HG02642 (cell line): ENCODE data around the gene PRELP.

ENCODE experiments used
- ATAC-seq: cut with Tn5 transposase; IDR thresholded peaks from one replicate; pipeline ENCODE4 v1.9.1; 2021; ENCODE audit warnings: mild to moderate bottlenecking; ENCODE audit not compliant: unreplicated experiment, poor library complexity

Gene PRELP

DNA sequence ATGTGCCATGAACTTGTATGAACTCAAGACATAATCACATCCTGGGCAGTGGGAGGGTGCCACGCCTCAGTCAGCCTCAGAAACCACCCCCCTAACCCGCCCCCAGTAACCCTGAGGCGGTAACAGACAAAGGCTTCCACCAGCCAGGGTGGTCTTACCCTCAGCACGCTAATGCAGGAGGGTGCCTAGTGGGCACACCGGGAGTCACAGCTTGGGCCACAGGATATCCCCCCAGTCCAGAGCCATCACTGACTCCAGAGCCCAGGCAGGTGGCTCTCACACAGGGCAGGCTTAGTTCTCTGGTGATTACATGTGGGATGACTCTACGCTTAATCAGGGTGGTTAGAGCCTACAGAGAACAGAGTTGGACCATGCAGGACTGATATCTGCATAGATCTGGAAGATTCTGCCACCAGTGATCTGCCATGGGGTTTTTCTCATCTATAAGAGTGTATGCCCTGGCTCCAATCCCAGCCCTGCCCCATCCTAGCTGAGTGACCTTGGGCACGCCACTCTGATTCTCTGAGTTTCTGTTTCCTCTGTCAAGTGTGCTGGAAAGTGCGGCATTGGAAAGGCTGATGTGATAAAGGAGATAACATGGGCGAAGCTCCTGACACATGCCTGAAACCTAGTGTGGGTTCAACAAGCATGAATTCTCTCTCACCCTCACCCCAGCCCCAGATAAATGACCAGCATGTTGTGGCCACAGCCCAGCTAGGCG, 45.6 kb downstream of the PRELP start:
- ATAC-seq: no peak

DNA sequence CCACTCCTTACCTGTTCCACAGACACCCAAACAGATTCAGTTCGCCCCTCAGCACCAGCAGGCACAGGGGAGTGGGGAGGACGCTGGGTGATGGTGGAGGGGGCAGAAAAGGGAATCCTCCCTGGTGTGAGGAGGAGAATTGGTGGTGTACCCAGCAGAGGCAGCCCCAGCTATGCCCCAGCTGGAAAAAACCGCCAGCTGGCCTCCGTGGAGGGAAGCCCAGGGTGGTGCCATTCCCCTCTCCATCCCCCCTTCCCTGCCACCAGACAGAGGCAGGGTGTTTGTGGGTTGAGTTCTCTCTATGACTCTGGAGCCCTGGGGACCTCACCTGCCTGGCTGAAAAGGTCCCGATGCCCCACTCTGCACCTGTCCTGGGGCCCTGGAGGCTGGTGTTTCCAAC, 46.2 kb downstream of the PRELP start:
- ATAC-seq: no peak

DNA sequence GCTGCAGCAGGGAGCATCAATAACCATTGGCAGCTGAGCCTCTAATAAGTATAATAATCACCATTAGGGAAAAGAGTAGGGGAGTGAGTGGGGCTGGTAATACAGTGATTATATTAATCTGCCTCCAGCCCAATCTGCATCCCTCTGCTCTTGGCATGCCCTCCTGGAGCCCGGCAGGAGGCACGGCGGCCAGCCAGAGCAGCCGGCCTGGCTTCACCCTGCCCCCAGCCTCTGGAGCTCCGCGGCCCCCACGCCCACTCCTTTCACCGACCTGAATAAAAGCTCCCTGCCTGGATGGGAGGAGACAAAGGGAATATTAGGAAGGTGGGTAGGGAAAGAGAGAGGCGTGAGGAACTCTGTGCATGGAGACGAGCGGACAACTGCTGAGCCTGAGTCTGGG, 46.6 kb downstream of the PRELP start:
- no peak for ATAC-seq

DNA sequence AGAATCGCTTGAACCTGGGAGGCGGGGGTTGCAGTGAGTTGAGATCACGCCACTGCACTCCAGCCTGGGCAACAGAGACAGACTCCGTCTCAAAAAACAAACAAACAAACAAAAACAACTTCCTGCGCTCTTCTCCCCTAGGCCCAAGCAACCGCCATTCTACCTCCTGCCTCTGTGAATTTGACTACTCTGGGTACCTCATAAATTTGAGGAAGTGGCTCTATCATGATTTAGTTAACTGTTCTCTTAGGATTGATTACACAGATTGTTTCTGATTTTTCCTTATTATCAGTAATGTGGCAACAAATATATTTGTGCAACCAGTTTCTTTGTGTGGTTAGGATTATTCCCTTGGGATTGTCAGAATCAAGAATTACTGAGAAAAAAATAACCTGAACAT, 48.1 kb downstream of the PRELP start:
- ATAC-seq: no peak

DNA sequence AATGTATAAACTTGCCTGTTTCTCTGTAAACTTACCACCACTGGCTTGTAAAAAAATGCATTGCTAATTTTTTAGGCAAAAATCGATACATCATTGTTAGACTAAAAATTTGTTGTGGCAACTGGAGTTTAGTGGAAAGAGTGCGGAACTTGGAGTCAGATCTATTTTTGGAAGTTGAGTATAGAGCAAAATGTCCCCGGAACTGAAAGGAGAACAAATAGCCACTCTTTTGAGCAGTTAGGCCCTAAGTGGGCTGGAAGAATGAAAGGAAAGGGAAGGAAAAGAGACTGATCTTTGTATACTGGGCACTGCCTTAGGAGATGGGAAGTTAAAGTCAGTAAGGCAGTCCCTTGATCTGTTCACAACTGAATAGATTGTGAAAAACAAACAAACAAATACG, 48.5 kb downstream of the PRELP start:
- ATAC-seq: no peak

DNA sequence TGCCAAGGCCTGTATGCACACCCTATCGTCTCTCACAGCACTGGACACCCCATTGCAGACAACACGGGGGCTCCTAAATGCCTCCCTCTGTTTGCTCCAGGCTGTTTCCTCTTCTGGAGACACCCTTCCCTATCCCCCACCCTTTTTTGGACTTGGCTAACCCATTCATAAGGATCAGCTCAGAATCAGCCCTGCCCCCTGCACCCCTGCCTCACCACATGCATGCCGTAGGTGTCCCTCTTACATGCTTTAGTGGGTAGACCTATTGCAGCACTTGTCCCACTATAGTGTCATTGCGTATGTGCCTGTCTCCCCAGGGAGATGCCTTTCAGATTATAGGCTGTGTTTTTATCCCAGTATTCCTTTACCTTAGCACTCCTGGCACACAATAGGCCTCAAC, 49.2 kb downstream of the PRELP start:
- ATAC-seq: no peak

DNA sequence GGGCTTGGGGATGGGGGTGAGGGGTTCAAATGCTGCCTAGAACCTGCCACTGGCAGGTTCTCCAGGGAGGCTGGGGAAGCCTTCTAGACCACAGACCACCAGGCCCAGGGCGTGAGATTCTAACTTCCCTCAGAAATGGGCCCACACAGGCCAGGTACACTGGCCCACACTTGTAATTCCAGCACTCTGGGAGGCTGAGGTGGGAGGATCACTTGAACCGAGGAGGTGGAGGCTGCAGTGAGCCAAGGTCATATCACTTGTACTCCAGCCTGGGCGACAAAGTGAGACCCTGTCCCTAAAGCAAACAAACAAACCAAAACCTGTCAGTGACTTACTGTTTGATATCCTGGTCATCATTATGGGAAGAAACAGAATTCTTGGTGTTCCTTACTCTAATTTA, 50.1 kb downstream of the PRELP start:
- ATAC-seq: no peak

DNA sequence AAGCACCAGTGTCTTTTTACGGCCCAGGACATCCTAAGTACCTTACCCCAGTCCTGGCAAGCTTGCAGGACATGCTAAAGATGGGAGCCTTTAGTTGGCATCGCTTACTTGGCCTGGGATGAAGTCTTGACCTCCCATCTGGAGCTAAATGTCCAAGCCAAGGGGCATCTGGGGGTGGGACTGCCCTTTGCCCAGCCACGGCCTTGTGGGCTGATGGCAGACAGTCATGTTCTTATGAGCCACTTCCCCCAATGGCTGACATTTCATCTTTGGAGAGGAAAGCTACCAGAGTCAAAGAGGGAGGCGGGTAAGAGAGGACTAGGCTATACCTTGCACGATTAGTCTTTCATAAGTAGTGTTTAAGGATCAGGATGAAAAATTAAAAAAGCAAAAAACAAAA, 50.5 kb downstream of the PRELP start:
- ATAC-seq: no peak

DNA sequence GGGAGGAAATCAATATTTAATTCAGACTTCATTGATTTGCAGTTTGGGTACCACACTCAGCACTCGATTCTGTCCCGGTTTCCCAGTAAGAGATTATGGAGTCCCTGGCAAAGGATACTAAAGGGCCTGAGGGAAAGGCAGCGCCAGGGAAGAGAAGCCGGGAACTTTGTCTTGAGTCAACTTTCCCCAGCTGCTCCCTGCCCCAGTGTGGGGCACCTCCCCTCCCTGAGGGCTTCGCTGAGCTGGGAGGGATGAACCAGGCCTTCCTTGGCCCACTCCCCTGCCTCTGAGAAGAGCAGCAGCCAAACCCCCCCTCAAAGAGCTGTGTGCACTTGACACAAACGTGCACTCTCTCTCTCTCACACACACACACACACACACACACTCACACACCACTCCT, 51.0 kb downstream of the PRELP start:
- ATAC-seq: no peak

DNA sequence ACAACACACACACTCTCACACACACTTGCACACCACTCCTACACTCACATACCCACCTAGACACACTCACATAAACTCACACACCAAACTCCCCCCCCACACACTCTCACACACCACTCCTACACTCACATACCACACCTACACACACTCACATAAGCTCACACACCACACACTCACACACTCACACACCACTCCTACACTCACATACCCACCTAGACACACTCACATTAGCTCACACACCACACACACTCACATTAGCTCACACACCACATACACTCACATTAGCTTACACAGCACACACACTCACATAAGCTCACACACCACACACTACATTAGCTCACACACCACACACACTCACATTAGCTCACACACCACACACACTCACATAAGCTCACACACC, 51.4 kb downstream of the PRELP start:
- no peak for ATAC-seq

DNA sequence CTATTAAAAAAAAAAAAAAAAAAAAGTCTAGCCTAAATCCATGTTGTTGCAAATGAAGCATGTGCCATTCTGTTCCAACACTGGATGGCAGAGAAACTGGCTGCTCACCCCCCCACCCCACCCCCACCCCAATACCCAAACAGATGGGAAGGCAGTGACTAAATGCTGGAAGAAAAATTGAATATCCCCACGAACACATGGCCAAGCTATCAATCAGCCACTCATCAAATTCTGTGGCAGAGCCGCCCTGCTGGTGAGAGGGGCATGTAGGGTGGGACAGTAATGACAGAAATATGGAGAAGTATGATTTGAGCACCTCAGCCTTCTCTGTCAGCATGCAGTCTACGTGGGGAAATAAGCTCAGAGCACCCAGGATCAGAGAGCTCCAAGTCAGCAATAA, 52.5 kb downstream of the PRELP start:
- no peak for ATAC-seq

DNA sequence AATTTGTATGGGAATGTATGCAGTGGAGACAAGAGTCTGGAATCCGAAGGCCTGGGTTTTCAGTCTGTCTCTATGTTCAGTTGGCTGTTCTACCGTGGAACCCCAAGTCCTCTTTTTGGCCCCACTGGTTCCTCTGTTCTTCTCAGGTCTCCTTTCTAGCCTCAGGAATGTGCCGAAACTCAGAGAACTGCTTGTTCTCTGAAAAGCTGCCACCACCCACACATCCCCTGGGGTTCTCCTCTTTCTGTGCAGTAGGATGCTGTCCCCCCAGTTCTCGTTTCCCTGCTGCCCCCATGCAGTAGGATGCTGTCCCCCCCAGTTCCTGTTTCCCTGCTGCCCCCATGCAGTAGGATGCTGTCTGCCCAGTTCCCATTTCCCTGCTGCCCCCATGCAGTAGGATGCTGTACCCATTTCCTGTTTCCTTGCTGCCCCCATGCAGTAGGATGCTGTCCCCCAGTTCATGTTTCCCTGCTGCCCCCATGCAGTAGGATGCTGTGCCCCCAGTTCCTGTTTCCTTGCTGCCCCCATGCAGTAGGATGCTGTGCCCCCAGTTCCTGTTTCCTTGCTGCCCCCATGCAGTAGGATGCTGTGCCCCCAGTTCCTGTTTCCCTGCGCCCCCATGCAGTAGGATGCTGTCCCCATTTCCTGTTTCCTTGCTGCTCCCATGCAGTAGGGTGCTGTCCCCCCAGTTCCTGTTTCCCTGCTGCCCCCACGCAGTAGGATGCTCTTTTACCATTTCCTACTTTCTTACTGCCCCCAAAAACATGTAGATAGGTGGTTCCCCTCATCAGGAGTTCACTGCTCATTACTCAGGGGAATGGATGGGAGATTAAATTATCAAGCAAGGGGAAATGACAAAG, 53.6 kb downstream of the PRELP start:
- no peak for ATAC-seq

DNA sequence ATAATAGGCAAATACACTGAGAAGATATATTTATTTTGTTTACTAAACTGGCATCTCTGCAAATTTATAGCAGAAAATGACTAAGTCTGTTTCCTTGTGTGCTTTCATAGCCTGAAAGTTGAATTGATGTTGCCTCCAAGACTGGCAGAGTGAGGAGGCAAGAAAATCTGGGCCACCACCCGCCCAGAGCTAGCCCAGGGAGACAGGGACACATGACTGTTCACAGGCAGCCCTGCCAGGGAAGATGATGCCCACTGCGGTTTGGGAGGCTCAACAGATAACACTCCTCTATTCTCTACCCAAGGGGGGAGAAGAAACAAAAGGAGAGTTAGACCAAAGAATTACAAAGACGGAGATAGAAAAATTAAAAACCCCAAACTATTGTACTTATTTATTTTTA, 55.5 kb downstream of the PRELP start:
- ATAC-seq: no peak

DNA sequence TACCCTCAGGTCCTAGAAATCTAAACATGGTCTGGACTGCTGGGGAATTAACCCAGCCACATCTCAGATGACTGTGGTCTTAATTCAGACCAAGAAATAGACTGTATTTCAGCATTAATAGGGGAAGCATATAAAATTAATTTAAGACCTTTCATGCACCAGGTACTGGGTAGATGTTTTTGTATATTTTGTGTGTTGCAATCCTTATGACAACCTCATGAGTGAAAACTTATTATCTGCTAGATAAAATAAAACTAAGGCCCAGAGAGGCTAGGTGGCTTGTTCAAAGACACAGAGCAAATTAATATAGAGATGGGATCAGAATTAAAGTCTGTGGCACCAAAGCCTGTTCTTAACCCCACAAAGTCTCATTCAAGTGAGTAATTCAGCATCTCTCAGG, 58.4 kb downstream of the PRELP start:
- ATAC-seq: no peak

DNA sequence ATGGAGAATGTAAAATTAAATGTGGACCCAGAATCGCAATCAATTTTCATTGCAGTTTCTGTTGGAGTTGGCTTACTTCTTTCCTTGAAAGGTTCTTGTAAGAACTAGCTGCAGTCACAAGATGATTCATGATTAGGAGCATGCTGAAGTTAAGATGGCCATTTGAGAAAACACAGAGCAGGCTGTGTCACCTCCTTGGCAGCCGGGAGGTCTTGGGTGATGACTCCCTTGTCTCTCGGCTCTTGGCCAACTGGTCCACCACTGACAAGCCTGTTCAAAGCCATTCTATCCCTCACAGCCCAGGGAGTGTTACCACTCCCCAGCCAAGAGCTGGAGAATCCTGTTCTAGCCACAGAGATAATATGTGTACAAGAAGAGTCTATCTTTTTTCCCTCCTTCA, 58.9 kb downstream of the PRELP start:
- no peak for ATAC-seq

DNA sequence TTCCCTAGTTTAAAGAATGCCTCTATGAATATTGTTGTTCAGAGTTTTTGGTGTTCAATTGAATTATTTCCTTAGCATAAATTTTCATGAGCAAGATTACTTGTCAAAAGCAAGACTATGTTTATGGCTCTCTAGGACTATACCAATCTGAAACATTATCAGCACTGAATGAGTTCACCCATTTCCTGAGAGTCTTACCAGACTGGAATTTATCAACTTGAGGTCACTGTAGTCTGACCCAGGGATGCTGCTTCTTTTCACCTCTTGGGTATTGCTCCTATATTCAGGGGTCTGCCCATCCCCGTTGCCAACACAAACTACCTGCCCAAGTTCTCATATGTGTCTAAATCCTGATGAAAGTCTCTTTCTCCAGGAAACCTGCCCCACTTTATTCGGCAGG, 61.0 kb downstream of the PRELP start:
- no peak for ATAC-seq

DNA sequence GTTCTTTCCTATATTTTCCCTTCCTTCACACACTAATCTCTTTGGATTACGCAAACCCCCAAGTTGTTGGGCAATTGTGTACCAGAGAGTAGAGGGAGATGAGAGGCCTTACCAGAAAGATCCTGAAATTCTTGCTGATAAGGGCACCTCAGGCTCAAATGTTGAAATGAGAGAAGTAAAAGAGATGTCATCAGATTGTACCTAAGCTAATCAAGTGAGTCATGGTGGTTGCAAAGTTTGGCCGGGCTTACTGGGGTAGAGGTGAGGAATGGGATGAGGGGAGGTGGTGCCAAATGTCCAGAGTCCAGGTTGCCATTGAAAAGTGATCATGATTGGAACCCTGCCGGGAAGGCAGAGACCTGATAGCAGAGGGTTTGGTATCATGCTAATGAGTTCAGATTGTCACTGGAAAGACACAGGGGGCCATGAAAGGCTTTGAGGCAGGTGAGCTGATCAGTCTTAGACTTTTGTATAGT, 61.4 kb downstream of the PRELP start:
- ATAC-seq: no peak

DNA sequence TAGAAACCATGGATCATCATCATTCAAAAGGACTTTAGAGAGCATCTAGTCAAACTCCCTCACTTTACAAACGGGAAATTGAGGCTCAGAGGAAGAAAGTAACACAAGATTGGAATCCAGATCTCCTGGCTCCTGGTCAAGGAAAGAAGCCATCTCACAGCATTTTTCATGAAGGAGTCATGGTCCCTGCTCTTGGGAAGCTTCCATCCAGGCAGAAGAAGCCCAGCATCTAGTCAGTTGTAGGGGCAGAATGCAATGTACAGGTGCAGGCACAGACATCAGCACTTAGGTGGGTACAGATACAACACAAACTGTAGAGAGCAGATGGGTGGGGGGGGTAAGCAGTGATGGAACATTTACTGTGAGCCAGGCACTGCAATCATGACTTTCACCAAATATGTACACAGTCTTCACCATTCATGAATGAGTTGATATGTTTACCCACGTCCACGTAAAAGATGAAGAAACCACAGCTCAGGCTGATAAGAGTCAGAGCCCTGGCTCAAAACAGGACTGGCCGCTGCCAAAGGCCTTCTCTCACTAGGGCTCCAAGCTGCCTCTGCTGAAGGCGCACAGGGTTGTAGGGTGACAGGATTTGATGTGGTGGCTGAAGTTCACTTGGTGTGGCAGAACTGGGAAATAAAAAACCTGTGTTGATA, 62.3 kb downstream of the PRELP start:
- no peak for ATAC-seq

DNA sequence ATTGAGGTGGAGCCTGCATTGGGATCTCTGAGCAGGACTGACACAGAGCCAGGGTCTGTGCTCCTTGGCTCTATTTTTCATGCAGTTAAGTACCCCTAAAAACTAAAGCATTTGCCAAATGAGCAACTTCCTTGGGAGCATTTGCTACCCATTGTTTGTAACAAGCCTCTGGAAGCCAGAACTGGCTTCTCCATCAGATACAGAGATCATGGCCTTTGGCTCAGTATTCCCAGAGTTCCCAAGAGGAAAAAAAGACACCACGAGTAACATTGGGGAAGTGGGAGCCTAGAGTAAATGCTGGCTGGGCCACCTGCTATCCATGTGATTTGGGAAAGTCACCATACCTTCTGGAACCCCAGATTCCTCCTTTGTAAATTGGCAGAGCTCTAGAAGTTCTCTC, 63.1 kb downstream of the PRELP start:
- no peak for ATAC-seq

DNA sequence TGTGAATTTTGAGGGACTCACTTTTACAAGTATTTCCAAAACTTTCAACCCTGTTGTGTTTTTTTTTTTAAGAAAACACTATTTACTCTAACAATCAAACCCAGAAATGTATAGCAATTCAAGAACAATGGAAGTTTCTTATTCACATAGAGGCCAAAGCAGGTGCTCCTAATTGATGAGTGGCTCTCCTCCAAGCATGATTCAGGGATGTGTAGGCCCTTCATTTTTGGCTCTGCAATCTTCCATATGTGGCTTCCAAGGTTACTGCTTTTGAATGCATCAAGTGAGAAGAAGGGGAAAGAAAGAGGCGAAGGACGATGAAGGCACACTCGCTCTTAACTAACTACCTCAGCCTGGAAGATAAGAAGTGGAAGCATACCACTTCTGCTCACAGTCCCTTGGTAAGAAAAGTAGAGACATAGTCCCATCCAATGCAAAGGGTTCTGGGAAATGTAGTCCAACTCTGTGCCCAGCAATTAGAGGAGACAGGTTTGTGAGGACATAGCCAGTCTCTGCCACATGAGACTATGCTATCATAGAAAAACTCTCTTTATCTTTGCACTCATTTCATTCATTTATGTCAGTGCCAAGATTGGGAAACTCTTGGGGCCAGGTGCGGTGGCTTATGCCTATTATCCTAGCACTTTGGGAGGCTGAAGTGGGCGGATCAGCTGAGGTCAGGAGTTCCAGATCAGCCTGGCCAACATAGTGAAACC, 64.4 kb downstream of the PRELP start:
- ATAC-seq: no peak
